Fibroblast of lung (primary cell): ENCODE results near the gene EFCAB6. TPM values are rescaled to one million over a fixed set of nuclear protein-coding genes. Genes with fewer than 3 reads are reported as not detected.

Experiments used
- DNase-seq, 2 donors: peaks; one replicate each; pipeline versions ENCODE4 v3.0.0 to v3.0.0-alpha.2; 2010; ENCODE audit warnings: low read depth in 2 of 2
- H2AFZ ChIP-seq: 2 replicates; pipeline ENCODE4 v1.5.1; 2012; ENCODE audit warnings: low read length, control low read depth, inconsistent platforms
- H3K27ac ChIP-seq: 2 replicates; pipeline ENCODE4 v1.5.1; 2011; ENCODE audit warnings: low read length, control low read depth; ENCODE audit not compliant: insufficient read depth
- H3K27me3 ChIP-seq: 2 replicates; pipeline ENCODE4 v1.5.1; 2011; ENCODE audit warnings: mild to moderate bottlenecking, low read length; ENCODE audit not compliant: control insufficient read depth, insufficient read depth
- H3K36me3 ChIP-seq: 2 replicates; pipeline ENCODE4 v1.5.1; 2011; ENCODE audit warnings: low read length; ENCODE audit not compliant: control insufficient read depth, insufficient read depth
- H3K4me1 ChIP-seq: 2 replicates; pipeline ENCODE4 v1.5.1; 2011; ENCODE audit warnings: low read length; ENCODE audit not compliant: control insufficient read depth, insufficient read depth; ENCODE audit errors: extremely low read depth
- H3K4me2 ChIP-seq: 2 replicates; pipeline ENCODE4 v1.5.1; 2011; ENCODE audit warnings: low read length, control low read depth; ENCODE audit not compliant: insufficient read depth; ENCODE audit errors: extremely low read depth
- H3K4me3 ChIP-seq, 4 experiments: fragments of 200-600 bp in 1 of 4; sonication (generic) in 1 of 4; replicated peaks in 1 of 4; 2 replicates each; pipeline ENCODE4 v1.5.1; 2011 to 2016; ENCODE audit warnings: low read length in 4 of 4, low read depth in 3 of 4, mild to moderate bottlenecking in 3 of 4, control low read depth in 2 of 4, inconsistent platforms in 1 of 4, mixed read lengths in 1 of 4; ENCODE audit not compliant: insufficient read depth in 1 of 4; ENCODE audit errors: control extremely low read depth in 1 of 4
- H3K79me2 ChIP-seq: 2 replicates; pipeline ENCODE4 v1.5.1; 2012; ENCODE audit warnings: mild to moderate bottlenecking, low read length, inconsistent platforms; ENCODE audit not compliant: control insufficient read depth, insufficient read depth
- H3K9ac ChIP-seq: 2 replicates; pipeline ENCODE4 v1.5.1; 2011; ENCODE audit warnings: mild to moderate bottlenecking, low read length, control low read depth; ENCODE audit not compliant: insufficient read depth
- H3K9me3 ChIP-seq: 2 replicates; pipeline ENCODE4 v1.5.1; 2012; ENCODE audit warnings: low read depth, low read length; ENCODE audit not compliant: control insufficient read depth, insufficient read depth
- H4K20me1 ChIP-seq: 2 replicates; pipeline ENCODE4 v1.5.1; 2011; ENCODE audit warnings: low read length; ENCODE audit not compliant: control insufficient read depth, insufficient read depth; ENCODE audit errors: extremely low read depth
- CTCF ChIP-seq, 2 donors: IDR thresholded peaks in 1 of 2; conservative IDR thresholded peaks in 1 of 2; 1 replicate in 1 of 2; 2 replicates in 1 of 2; pipeline ENCODE4 v1.5.1; 2011 to 2012; ENCODE audit warnings: low read length in 2 of 2, control low read depth in 1 of 2, inconsistent platforms in 1 of 2, low read depth in 1 of 2, mild to moderate bottlenecking in 1 of 2
- EZH2 ChIP-seq: IDR thresholded peaks from 2 replicates; pipeline ENCODE4 v1.5.1; 2012; ENCODE audit warnings: low read length, control low read depth, mild to moderate bottlenecking; ENCODE audit errors: missing control alignments
- polyA plus RNA-seq, 2 donors: library from polyadenylated mRNA; depleted of rRNA in 1 of 2; stranded (reverse) in 1 of 2; unstranded in 1 of 2; fragments of >200 nt; gene quantifications; 2 replicates each; pipeline ENCODE4 v1.2.1, GENCODE V29; 2011 to 2012; ENCODE audit warnings: missing spikeins in 1 of 2
- total RNA-seq: library from RNA; depleted of rRNA; stranded (reverse); fragments of >200 nt; gene quantifications from 2 replicates; pipeline ENCODE4 v1.2.1, GENCODE V29; 2014

EFCAB6 gene
- total and polyA plus RNA-seq, 2 donors (not counting 1 experiment from before 2014, with no cell fraction given) = 1.0 to 1.5 TPM

- H3K9ac ChIP-seq = no peak overlapping the region
- no peaks in the 10 kb centered on the region for H3K4me1 ChIP-seq
- H3K27me3 ChIP-seq = no peaks in the 10 kb centered on the region
- no peaks in the 10 kb centered on the region for H3K36me3 ChIP-seq
- TF ChIP-seq EZH2 = no peak
- TF ChIP-seq CTCF (conservative IDR thresholded peaks at IDR 0.05 in 1 of 2, IDR thresholded peaks at IDR 0.05 in 1 of 2; ENCODE audit: low read depth in 1 of 2, low read length in 2 of 2) = no peak
- H4K20me1 ChIP-seq = no peaks in the 10 kb centered on the region
- no peak overlapping the region for H3K4me2 ChIP-seq
- no peak for DNase-seq
- H3K27ac ChIP-seq = no peak overlapping the region
- no peaks in the 10 kb centered on the region for H3K9me3 ChIP-seq
- H2AFZ ChIP-seq = no peak overlapping the region
- H3K79me2 ChIP-seq = no peaks in the 10 kb centered on the region
- H3K4me3 ChIP-seq = no peak overlapping the region
These were observed 318.8 kb downstream of the EFCAB6 start for GRCh38 chr22:43493297-43493696.

- H3K27me3 ChIP-seq = no peaks in the 10 kb centered on the region
- H3K4me2 ChIP-seq = no peak overlapping the region
- no peak for TF ChIP-seq CTCF (conservative IDR thresholded peaks at IDR 0.05 in 1 of 2, IDR thresholded peaks at IDR 0.05 in 1 of 2; ENCODE audit: low read depth in 1 of 2, low read length in 2 of 2)
- no peak for TF ChIP-seq EZH2
- no peaks in the 10 kb centered on the region for H3K79me2 ChIP-seq
- H3K4me1 ChIP-seq = no peaks in the 10 kb centered on the region
- H3K4me3 ChIP-seq = no peak overlapping the region
- DNase-seq = no peak
- no peak overlapping the region for H3K9ac ChIP-seq
- H2AFZ ChIP-seq = no peak overlapping the region
- no peak overlapping the region for H3K27ac ChIP-seq
- no peaks in the 10 kb centered on the region for H3K36me3 ChIP-seq
- no peaks in the 10 kb centered on the region for H3K9me3 ChIP-seq
- no peaks in the 10 kb centered on the region for H4K20me1 ChIP-seq
These were observed 320.4 kb downstream of the EFCAB6 start for GRCh38 chr22:43491737-43492136.

- H3K9ac ChIP-seq = no peak overlapping the region
- H3K4me2 ChIP-seq = no peak overlapping the region
- H3K27ac ChIP-seq = no peak overlapping the region
- no peaks in the 10 kb centered on the region for H3K79me2 ChIP-seq
- no peaks in the 10 kb centered on the region for H3K27me3 ChIP-seq
- no peaks in the 10 kb centered on the region for H3K4me1 ChIP-seq
- H3K36me3 ChIP-seq = no peaks in the 10 kb centered on the region
- TF ChIP-seq EZH2 (no peak), CTCF (conservative IDR thresholded peaks at IDR 0.05 in 1 of 2, IDR thresholded peaks at IDR 0.05 in 1 of 2; ENCODE audit: low read depth in 1 of 2, low read length in 2 of 2) (no peak)
- H2AFZ ChIP-seq = no peak overlapping the region
- H3K4me3 ChIP-seq = no peak overlapping the region
- DNase-seq = no peak
- H4K20me1 ChIP-seq = no peaks in the 10 kb centered on the region
- no peaks in the 10 kb centered on the region for H3K9me3 ChIP-seq
These were observed 320.9 kb downstream of the EFCAB6 start for GRCh38 chr22:43491177-43491576.
